ENCODE measurements around the gene PRPSAP1.

- TF ChIP-seq, protein P1, sequence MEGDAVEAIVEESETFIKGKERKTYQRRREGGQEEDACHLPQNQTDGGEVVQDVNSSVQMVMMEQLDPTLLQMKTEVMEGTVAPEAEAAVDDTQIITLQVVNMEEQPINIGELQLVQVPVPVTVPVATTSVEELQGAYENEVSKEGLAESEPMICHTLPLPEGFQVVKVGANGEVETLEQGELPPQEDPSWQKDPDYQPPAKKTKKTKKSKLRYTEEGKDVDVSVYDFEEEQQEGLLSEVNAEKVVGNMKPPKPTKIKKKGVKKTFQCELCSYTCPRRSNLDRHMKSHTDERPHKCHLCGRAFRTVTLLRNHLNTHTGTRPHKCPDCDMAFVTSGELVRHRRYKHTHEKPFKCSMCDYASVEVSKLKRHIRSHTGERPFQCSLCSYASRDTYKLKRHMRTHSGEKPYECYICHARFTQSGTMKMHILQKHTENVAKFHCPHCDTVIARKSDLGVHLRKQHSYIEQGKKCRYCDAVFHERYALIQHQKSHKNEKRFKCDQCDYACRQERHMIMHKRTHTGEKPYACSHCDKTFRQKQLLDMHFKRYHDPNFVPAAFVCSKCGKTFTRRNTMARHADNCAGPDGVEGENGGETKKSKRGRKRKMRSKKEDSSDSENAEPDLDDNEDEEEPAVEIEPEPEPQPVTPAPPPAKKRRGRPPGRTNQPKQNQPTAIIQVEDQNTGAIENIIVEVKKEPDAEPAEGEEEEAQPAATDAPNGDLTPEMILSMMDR (IDR thresholded peaks at IDR 0.05): no peak
- no peak for TF ChIP-seq POLR2A (IDR thresholded peaks at IDR 0.05)
Measured at GRCh38 chr17:76382803-76383545, 29.3 kb upstream of the PRPSAP1 start.
